K562 (cell line): Measurements from ENCODE around the gene CD46. TPM values are rescaled to one million over a fixed set of nuclear protein-coding genes. Genes with fewer than 3 reads are reported as not detected.

Experiments
- ATAC-seq: fragments of 200-7000 bp; cut with Tn5 transposase; 3 replicates; pipeline ENCODE4 v1.9.1; 2020; ENCODE audit warnings: moderate library complexity
- BruUV-seq: library from RNA; stranded (reverse); fragments of 400-500 nt; replicated peaks from 2 replicates; lab custom pipeline; 2021; lab: Mats Ljungman, UMichigan
- CTCF ChIA-PET: fragments of 300-600 bp; formaldehyde crosslinking; extraction: SDS; loops from one replicate; lab custom pipeline; 2021; ENCODE audit warnings: low intra/inter-chr PET ratio; lab: Yijun Ruan, JAX
- POLR2A ChIA-PET: fragments of 300-600, 350-650 bp; sonication (Branson Sonifier 250); formaldehyde crosslinking; extraction: SDS; loops from one replicate; lab custom pipeline; 2021; ENCODE audit warnings: antibody characterized with exemption, inconsistent platforms; lab: Yijun Ruan, JAX
- DNase-seq, 4 experiments: peaks; one replicate each; pipeline versions ENCODE4 v3.0.0 to v3.0.0-alpha.2; 2011 to 2018; ENCODE audit warnings: low spot score in 3 of 4, mixed read lengths in 3 of 4; ENCODE audit errors: extremely low read depth in 1 of 4
- FAIRE-seq: peaks from 2 replicates; lab custom pipeline; 2011; peaks lifted over from hg19 to GRCh38; lab: Jason Lieb, UNC
- H2AFZ ChIP-seq: 2 replicates; pipeline ENCODE4 v1.6.0; 2011; ENCODE audit warnings: low read depth, low read length, control low read depth, inconsistent platforms
- H3K27ac ChIP-seq: fragments of 200-600 bp; 3 replicates; pipeline ENCODE4 v1.8.0; 2011; ENCODE audit warnings: low read depth, mild to moderate bottlenecking, control low read depth, inconsistent platforms, low read length, moderate library complexity, mixed read lengths; ENCODE audit errors: extremely low read depth
- H3K27me3 ChIP-seq, 2 experiments: fragments of 300-600 bp in 1 of 2; 2 replicates in 1 of 2; 3 replicates in 1 of 2; pipeline versions ENCODE4 v1.6.0 to v1.8.0; 2011; ENCODE audit warnings: inconsistent platforms in 2 of 2, low read length in 2 of 2, mild to moderate bottlenecking in 1 of 2, mixed read lengths in 1 of 2, moderate library complexity in 1 of 2; ENCODE audit not compliant: control insufficient read depth in 2 of 2, insufficient read depth in 2 of 2
- H3K36me3 ChIP-seq: fragments of 300-600 bp; 3 replicates; pipeline ENCODE4 v1.8.0; 2011; ENCODE audit warnings: mild to moderate bottlenecking, low read length, inconsistent platforms; ENCODE audit not compliant: control insufficient read depth, insufficient read depth
- H3K4me1 ChIP-seq, 2 experiments: fragments of 200-600 bp in 1 of 2; replicated peaks in 1 of 2; 2 replicates in 1 of 2; 3 replicates in 1 of 2; pipeline versions ENCODE4 v1.5.1 to v1.8.0; 2011; ENCODE audit warnings: inconsistent platforms in 2 of 2, low read length in 2 of 2, mild to moderate bottlenecking in 1 of 2, mixed read lengths in 1 of 2, moderate library complexity in 1 of 2; ENCODE audit not compliant: control insufficient read depth in 2 of 2, insufficient read depth in 2 of 2
- H3K4me2 ChIP-seq: 2 replicates; pipeline ENCODE4 v1.6.1; 2011; ENCODE audit warnings: low read length, control low read depth, inconsistent platforms, mixed read lengths; ENCODE audit not compliant: insufficient read depth
- H3K4me3 ChIP-seq: fragments of 200-600 bp; sonication (generic), shearing (Covaris generic); 2 replicates; pipeline ENCODE4 v1.5.1; 2016; ENCODE audit warnings: control low read depth, inconsistent platforms
- H3K79me2 ChIP-seq: fragments of 200-600 bp; 3 replicates; pipeline ENCODE4 v1.8.0; 2011; ENCODE audit warnings: low read length, inconsistent platforms; ENCODE audit not compliant: control insufficient read depth, insufficient read depth
- H3K9ac ChIP-seq, 2 experiments: 2 replicates each; pipeline versions ENCODE4 v1.6.0 to v1.6.1; 2011; ENCODE audit warnings: low read depth in 2 of 2, low read length in 2 of 2, control low read depth in 1 of 2, inconsistent platforms in 1 of 2, mild to moderate bottlenecking in 1 of 2, mixed read lengths in 1 of 2; ENCODE audit not compliant: insufficient read depth in 1 of 2
- H3K9me1 ChIP-seq: one replicate; pipeline ENCODE4 v1.6.0; 2011; ENCODE audit warnings: inconsistent platforms, mild to moderate bottlenecking, low read length, moderate library complexity; ENCODE audit not compliant: control insufficient read depth, insufficient read depth
- H3K9me3 ChIP-seq: replicated peaks from 2 replicates; pipeline ENCODE4 v1.5.1; 2011; ENCODE audit warnings: low read depth, low read length, inconsistent platforms; ENCODE audit not compliant: control insufficient read depth, insufficient read depth
- H4K20me1 ChIP-seq: replicated peaks from 2 replicates; pipeline ENCODE4 v1.6.1; 2011; ENCODE audit warnings: low read length, inconsistent platforms, mixed read lengths; ENCODE audit not compliant: control insufficient read depth, insufficient read depth
- CBFA2T2 ChIP-seq: fragments of 450-650 bp; conservative IDR thresholded peaks from 2 replicates; pipeline ENCODE4 v1.6.1; 2017; ENCODE audit warnings: mild to moderate bottlenecking
- GABPB2 ChIP-seq: fragments of 250-450 bp; sonication (Bioruptor Pico); conservative IDR thresholded peaks from 2 replicates; pipeline ENCODE4 v1.5.1; 2021; ENCODE audit warnings: mild to moderate bottlenecking
- ILK ChIP-seq: fragments of 450-650 bp; IDR thresholded peaks from 2 replicates; pipeline ENCODE4 v1.6.1; 2016; ENCODE audit warnings: missing genetic modification characterization, low read depth, mild to moderate bottlenecking, missing compliant biosample characterization, moderate library complexity, borderline replicate concordance
- MAX ChIP-seq: sonication (generic); formaldehyde crosslinking; IDR thresholded peaks from 2 replicates; pipeline ENCODE4 v1.9.0; 2022; ENCODE audit warnings: mild to moderate bottlenecking, missing genetic modification reagents
- NR2F6 ChIP-seq: fragments of 450-650 bp; formaldehyde crosslinking; IDR thresholded peaks from 2 replicates; pipeline ENCODE4 v1.4.0; 2020; ENCODE audit warnings: mild to moderate bottlenecking
- PTTG1 ChIP-seq: fragments of 450-650 bp; IDR thresholded peaks from 2 replicates; pipeline ENCODE4 v1.6.1; 2016; ENCODE audit warnings: low read depth, mild to moderate bottlenecking, missing genetic modification characterization, missing compliant biosample characterization
- RFX5 ChIP-seq: IDR thresholded peaks from 2 replicates; pipeline ENCODE4 v1.6.1; 2011; ENCODE audit warnings: low read depth, mild to moderate bottlenecking, improper control_type of control experiment, low read length
- SMARCE1 ChIP-seq: fragments of 450-650 bp; IDR thresholded peaks from 2 replicates; pipeline ENCODE4 v1.7.1; 2016; ENCODE audit warnings: mild to moderate bottlenecking
- ZBTB34 ChIP-seq: fragments of 250-450 bp; sonication (Bioruptor Pico); IDR thresholded peaks from 2 replicates; pipeline ENCODE4 v1.8.0; 2021; ENCODE audit warnings: mild to moderate bottlenecking, moderate library complexity
- ZC3H11A ChIP-seq: IDR thresholded peaks from 2 replicates; pipeline ENCODE4 v1.6.1; 2012; ENCODE audit warnings: low read depth, low read length, improper control_type of control experiment
- ZC3H8 ChIP-seq: fragments of 450-650 bp; IDR thresholded peaks from 2 replicates; pipeline ENCODE4 v1.6.1; 2017
- ZFP1 ChIP-seq: fragments of 450-650 bp; formaldehyde crosslinking; IDR thresholded peaks from 2 replicates; pipeline ENCODE4 v1.4.0; 2020; ENCODE audit warnings: mild to moderate bottlenecking, mixed read lengths
- WGBS: fragments of 100-300 bp; shearing (Covaris generic); methylation state at CpG from one replicate; pipeline ENCODE4 v1.1.6; 2016; ENCODE audit warnings: low coverage, mixed read lengths; ENCODE audit not compliant: insufficient coverage; ENCODE audit errors: missing lambda C conversion rate; 5-methylcytosine and 5-hydroxymethylcytosine counted together
- in situ Hi-C: fragments of 300-500 bp; cut with MboI; formaldehyde crosslinking; loops from 4 replicates; pipeline ENCODE4 v1.15.0; 2018; ENCODE audit warnings: inconsistent platforms, mixed read lengths
- intact Hi-C: fragments of 100-400 bp; cut with micrococcal nuclease; formaldehyde crosslinking; loops from 2 replicates; pipeline ENCODE4 v1.14.2; 2022
- polyA plus RNA-seq, 8 experiments: library from polyadenylated mRNA; depleted of rRNA in 4 of 8; stranded (reverse) in 5 of 8; unstranded in 3 of 8; fragments of >200 nt; fragmentation: Nextera tagmentation in 2 of 8; fragmentation: Illumina TruSeq in 1 of 8; extraction: Ambion mirVana in 2 of 8; extraction: Trizol in 1 of 8; gene quantifications; 2 replicates each; pipeline versions ENCODE4 v1.2.1 to v1.2.3, GENCODE V29; 2011 to 2014; ENCODE audit warnings: inconsistent platforms in 1 of 8, missing spikeins in 1 of 8
- total RNA-seq, 7 experiments: library from RNA; depleted of rRNA in 6 of 7; stranded (reverse); fragments of >200 nt in 6 of 7; fragmentation: Illumina TruSeq in 2 of 7; extraction: Trizol in 2 of 7; gene quantifications; 2 replicates each; pipeline versions ENCODE4 v1.2.1 to v1.2.3, GENCODE V29; 2011 to 2021; ENCODE audit warnings: low replicate concordance in 1 of 7
- TF ChIP-seq, protein P1 (sequence below): IDR thresholded peaks from 3 replicates; pipeline ENCODE4 v1.6.1; 2011; ENCODE audit warnings: borderline replicate concordance, mild to moderate bottlenecking, moderate library complexity; ENCODE audit not compliant: insufficient read length; ENCODE audit errors: extremely low read depth
- TF ChIP-seq, protein P2 (sequence below): fragments of 250-450 bp; sonication (Bioruptor Pico); IDR thresholded peaks from 2 replicates; pipeline ENCODE4 v1.5.0; 2020; ENCODE audit warnings: mild to moderate bottlenecking, borderline replicate concordance

Gene CD46
- total and polyA plus RNA-seq, 9 of the 15 experiments (the other 6 are each of a cell fraction or from before 2014, with no cell fraction given), result 87.9 to 374 (median 156) TPM

DNA sequence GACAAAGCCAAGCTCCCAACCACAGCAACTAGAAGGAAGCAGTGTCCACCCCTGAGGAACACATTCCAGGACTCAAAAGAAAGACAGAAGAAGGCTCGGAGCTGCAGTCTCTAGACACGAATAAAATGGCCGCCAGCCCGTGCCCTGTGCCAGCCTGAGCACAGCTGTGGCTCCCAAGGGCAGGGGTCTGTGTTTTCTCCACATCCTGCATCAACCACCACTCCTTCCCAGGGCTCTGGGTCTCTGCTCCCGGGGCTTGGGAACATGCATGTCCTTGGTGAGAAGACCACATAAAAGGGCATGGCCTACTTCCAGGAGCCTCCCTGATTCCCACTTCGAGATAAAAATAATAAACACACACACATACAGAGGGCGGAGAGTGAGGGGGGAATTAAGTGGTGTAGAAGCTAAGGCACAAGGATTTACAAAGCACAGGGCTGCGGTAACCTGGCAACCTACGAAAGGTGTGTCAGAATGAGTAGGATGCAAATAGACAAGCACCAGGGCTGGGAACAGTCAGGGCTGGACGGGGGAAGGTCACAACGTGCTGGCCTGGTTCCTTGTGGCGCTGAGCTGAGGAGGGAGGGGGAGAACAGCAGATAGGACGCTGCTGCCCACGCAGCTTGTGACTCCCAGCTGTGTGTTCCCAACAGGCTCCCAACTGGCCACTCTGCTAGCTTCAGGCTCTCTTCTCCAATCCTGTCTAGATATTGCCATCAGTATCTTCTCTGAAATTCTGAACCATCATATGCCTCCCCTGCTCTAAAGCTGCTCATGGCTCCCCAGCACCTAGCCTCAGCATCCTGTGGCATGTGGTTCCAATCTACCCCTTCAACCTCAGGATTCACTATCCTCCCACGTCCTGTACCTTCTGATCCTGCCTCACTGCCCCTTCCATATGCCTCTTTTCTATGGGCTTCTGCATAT, 86.6 kb downstream of the CD46 start:
- 40% methylated on average over 15 of the region's 15 CpGs for WGBS
- peak overlapping the region; percentile 41; the same call in 1 of the 2 replicates for H2AFZ ChIP-seq
- peak overlapping the region in 1 of 2 experiments; percentile 21; a peak in 2 of 4 replicates for H3K9ac ChIP-seq
- in situ Hi-C loops, result no loop called here
- POLR2A ChIA-PET, result interaction anchor here (1.0 to 3.0 kb wide), 6 partner anchors 9 to 38 kb away, joined by 3 to 12 read pairs (median 6); no protein-coding TSS in a partner anchor
- H3K36me3 ChIP-seq, result no peaks in the 10 kb centered on the region
- no peaks in the 10 kb centered on the region for H4K20me1 ChIP-seq
- H3K9me3 ChIP-seq, result no peaks in the 10 kb centered on the region
- ATAC-seq (peak; percentile 68), DNase-seq (peak; percentile 52 to 62 (median 56)), FAIRE-seq (peak; percentile 32)
- H3K4me3 ChIP-seq, result no peak overlapping the region
- H3K27me3 ChIP-seq, result no peaks in the 10 kb centered on the region
- peaks cover 7% of the 10 kb centered on the region; the same call in 1 of the 3 replicates for H3K79me2 ChIP-seq
- peaks cover 11 to 24% of the 10 kb centered on the region in 2 experiments for H3K4me1 ChIP-seq
- intact Hi-C loops, result no loop called here
- BruUV-seq, result no TSS peak
- CTCF ChIA-PET, result no interaction called here
- H3K4me2 ChIP-seq, result peak overlapping the region; percentile 55; the same call in 1 of the 2 replicates
- H3K9me1 ChIP-seq, result no peaks in the 10 kb centered on the region
- no peak overlapping the region for H3K27ac ChIP-seq
- TF ChIP-seq MAX (CRISPR knock-in tag) (no peak), NR2F6 (CRISPR knock-in tag) (no peak), ZFP1 (CRISPR knock-in tag) (no peak), PTTG1 (tag) (no peak), CBFA2T2 (no peak), RFX5 (no peak), GABPB2 (CRISPR knock-in tag) (no peak), SMARCE1 (no peak), ILK (tag) (no peak), ZC3H11A (no peak), ZBTB34 (no peak), ZC3H8 (no peak)
- TF ChIP-seq, protein P1, sequence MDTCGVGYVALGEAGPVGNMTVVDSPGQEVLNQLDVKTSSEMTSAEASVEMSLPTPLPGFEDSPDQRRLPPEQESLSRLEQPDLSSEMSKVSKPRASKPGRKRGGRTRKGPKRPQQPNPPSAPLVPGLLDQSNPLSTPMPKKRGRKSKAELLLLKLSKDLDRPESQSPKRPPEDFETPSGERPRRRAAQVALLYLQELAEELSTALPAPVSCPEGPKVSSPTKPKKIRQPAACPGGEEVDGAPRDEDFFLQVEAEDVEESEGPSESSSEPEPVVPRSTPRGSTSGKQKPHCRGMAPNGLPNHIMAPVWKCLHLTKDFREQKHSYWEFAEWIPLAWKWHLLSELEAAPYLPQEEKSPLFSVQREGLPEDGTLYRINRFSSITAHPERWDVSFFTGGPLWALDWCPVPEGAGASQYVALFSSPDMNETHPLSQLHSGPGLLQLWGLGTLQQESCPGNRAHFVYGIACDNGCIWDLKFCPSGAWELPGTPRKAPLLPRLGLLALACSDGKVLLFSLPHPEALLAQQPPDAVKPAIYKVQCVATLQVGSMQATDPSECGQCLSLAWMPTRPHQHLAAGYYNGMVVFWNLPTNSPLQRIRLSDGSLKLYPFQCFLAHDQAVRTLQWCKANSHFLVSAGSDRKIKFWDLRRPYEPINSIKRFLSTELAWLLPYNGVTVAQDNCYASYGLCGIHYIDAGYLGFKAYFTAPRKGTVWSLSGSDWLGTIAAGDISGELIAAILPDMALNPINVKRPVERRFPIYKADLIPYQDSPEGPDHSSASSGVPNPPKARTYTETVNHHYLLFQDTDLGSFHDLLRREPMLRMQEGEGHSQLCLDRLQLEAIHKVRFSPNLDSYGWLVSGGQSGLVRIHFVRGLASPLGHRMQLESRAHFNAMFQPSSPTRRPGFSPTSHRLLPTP, result no peak
- TF ChIP-seq, protein P2, sequence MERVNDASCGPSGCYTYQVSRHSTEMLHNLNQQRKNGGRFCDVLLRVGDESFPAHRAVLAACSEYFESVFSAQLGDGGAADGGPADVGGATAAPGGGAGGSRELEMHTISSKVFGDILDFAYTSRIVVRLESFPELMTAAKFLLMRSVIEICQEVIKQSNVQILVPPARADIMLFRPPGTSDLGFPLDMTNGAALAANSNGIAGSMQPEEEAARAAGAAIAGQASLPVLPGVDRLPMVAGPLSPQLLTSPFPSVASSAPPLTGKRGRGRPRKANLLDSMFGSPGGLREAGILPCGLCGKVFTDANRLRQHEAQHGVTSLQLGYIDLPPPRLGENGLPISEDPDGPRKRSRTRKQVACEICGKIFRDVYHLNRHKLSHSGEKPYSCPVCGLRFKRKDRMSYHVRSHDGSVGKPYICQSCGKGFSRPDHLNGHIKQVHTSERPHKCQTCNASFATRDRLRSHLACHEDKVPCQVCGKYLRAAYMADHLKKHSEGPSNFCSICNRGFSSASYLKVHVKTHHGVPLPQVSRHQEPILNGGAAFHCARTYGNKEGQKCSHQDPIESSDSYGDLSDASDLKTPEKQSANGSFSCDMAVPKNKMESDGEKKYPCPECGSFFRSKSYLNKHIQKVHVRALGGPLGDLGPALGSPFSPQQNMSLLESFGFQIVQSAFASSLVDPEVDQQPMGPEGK, result no peak
